DLD1 (cell line): ENCODE measurements around the gene OSCP1.

Experiments
- in situ Hi-C: cut with HindIII; loops from 2 replicates; pipeline ENCODE4 v1.10.0; 2017; ENCODE audit warnings: low sequenced_read_pairs

OSCP1 gene

GRCh38 chr1:36475341-36475740 is 25.1 kb upstream of the OSCP1 start:
- in situ Hi-C loops = no loop called here

DNA sequence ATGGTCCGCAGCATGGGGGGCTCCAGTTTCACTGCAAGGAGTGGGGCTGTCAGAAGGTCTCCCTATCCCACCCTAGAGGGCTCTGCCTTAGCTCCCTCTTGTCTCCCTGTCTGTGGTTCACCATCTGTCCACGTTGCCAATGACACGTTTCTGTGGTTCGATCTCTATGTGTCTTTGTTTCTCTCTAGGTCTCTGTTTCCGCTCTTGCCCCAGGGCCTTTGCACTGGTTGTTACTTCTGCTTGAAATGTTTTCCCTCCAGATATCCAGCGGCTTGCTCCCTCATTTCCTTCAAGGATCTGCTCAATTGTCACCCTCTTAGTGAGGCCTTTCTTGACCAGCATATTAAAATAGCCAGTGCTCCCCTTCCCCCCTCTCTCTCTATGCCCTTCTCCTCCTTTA is 22.4 kb upstream of the OSCP1 start:
- in situ Hi-C loops = no loop called here

DNA sequence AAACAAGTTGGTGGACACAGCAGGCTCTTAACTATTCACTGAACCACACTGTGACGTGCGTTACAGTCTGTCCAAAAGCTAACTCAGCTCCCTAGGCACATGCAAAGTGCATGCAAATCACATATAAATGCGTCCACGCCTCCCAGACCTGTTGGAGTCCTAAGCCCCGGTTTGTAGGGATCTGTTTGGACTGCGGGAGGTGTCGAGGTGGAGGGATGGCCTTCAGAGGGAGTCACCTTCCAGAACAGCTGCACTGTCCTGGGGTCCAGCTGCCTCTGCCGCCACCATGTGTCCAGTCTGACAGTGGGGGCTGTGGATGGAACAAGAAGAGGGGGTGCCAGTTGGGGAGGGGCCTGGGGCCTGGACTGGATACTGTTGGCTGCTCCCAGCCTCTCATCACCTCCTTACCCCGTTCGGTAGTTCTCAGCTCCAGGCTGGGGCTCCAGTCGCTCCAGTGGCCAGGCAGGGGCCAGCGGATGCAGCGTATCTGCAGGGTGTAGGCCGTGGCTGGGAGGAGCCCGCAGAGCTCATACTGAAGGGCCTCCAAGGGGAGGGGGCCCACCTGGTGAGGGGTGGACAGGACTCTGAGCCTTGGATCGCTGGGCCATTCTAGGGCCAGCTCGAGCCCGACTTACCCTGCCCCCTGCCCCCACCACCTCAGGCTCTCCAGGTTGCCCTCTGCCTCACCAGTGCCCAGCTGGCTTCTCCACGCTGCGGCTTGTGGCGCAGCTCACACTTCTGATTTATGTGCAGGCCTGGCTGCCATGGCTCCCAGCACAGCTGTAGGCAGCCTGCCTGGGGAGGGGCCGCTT is 21.8 kb upstream of the OSCP1 start:
- in situ Hi-C loops = no loop called here

GRCh38 chr1:36469163-36469562 is 18.9 kb upstream of the OSCP1 start:
- in situ Hi-C loops = no loop called here

DNA sequence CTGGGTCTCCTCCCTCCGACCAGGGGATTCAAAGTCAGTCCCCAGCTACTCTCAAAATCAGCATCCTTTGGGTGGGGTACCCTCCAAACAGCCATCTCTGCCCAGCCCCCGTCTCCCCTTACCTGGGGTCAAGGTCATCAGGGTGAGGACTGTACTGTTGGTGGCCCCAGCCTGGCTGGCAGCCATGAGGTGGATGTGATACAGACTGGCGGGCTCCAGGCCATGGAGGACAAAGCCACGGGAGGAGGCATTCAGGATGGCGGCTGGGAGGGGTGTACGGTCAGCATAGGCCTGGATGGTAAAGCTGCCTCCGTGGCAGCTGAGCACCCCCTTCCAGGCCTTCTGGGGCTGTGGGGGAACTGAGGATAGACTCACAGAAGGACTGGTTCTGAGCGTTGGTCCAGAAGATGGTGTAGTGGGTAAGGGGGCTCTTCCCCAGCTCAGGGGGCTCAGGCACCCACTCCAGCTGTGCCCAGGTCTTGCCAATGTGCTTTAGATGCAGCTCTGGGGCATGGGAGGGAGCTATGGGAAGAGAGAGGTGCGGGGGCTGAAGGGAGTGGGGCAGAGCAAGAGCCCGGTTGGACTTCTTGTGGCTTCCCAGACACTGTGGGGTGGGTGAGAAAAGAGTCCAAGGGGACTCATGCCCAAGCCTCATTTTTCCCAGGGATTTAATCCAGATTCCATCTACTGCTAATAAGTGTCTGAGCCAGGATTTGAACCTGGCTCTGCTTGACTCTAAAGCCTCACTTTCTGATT is 17.6 kb upstream of the OSCP1 start:
- in situ Hi-C loops = no loop called here

- in situ Hi-C loops = no loop called here
These were observed 16.8 kb upstream of the OSCP1 start for GRCh38 chr1:36467027-36467410.

DNA sequence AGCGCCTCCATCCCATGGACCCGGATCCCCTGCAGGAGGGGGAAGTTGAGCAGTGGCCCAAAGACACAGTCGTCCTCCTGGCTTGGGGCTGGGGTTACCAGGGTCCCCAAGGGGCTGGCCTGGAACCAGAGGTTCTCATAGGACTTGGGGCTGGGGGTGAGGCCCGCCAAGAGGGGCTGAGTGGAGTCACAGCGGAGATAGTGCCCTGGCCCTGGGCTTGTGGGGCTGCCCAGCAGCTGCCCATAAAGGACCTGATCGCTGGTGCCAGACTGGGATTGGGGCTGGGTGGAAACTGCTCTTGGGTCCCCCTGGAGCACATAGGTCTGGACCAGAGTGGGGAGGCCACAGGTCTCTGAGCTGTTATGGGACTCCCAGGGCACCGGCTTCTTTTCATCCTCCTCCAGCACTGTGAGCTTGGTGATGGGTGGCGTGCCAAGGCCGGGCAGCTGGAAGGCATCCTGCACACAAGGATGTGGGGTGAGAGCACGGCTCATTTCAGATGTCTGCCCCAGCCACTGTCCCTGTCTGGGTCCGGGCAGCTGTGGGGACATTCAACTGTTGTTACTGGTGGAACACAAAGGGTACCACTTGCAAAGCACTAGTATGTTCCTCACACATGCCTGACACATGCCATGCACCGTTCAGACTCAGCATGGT is 16.2 kb upstream of the OSCP1 start:
- in situ Hi-C loops = no loop called here

- in situ Hi-C loops = no loop called here
These were observed 15.6 kb upstream of the OSCP1 start for GRCh38 chr1:36465731-36466369.

DNA sequence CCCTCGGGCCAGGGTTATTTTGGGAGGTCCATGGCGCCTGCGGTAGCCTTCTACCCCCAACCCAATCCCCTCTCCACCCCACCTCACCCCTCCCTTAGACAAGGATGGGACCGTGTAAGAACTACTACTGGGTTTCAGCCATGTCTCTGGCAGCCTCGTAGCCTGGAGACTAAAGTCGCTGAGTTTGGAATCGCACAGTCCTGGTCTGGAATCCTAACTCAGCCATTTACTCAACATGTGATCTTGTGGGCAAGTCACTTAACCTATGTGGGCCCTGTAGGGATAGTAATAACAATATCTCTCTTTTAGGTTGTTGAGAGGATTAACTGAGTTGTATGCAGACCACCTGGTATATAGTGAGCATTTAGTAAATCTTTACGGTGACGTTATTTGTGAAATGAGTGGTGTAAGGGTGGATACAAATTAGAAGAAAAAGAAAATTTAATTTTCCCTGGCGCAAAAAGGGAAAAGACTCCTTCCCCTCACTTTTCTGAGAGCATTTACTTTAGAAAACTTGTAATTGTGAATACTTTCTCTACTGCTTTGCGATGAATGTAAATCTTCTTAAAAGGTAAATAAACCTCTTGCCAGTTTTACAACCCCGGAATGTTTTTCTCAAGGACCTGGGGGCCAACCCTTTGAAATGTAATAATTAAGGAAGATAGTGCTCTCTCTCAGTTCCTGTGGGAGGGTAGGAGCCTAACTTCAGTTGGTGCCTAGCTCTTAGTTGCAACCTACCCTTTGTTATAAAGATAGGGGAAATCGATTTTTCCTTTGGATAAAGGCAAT is 14.5 kb upstream of the OSCP1 start:
- in situ Hi-C loops = no loop called here

GRCh38 chr1:36463803-36464604 is 13.8 kb upstream of the OSCP1 start, which contains the start of gene MRPS15:
Gene MRPS15, minus strand, starts transcription at chr1:36464384. Its CDS starts 109 bp downstream, at chr1:36464275.
- in situ Hi-C loops = no loop called here

- in situ Hi-C loops = no loop called here
These were observed 13.2 kb upstream of the OSCP1 start for GRCh38 chr1:36463463-36463802.

DNA sequence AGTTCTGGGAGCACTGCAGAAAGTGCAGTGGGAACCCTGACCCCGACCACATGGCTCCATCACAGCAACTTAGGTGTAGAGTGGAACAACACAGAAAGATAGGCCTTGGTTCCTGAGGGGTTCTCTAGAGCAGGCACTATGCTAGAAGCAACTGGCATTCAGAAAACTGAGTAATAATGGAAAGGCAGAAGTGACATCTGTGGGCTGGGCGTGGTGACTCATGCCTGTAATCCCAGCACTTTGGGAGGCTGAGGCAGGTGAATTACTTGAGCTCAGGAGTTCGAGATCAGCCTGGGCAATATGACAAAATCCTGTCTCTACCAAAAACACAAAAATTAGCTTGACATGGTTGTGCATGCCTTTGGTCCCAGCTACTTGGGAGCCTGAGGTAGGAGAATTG is 8.7 kb upstream of the OSCP1 start:
- in situ Hi-C loops = no loop called here

GRCh38 chr1:36457691-36458090 is 7.4 kb upstream of the OSCP1 start:
- in situ Hi-C loops = no loop called here

DNA sequence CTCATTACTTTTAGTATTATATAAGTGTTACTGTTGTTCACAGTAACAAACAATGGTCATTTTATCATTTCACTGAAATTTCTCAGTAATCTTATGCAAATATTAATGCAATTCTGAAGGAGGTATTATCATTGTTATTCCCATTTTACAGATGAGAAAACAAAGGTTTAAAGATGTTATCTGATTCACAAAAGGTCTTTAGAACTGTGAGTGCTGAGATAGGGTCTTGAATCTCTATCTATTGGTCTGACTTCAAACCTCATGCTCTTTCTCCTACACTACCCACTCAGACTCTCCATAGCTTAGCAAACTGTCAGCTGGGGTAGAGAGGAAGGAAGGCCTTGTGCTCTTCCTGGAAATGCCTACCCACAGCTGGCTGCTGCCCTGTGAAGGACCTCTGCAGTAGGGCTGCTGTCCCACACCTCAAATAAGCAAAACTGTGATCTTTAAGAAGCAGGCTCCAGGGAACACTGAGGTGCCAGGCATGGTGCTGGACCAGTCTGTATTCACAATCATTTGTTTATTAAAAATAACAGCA is 6.2 kb upstream of the OSCP1 start:
- in situ Hi-C loops = no loop called here

- in situ Hi-C loops = no loop called here
These were observed 5.1 kb upstream of the OSCP1 start for GRCh38 chr1:36455386-36455785.

- in situ Hi-C loops = no loop called here
These were observed 3.5 kb upstream of the OSCP1 start for GRCh38 chr1:36453600-36454388.

GRCh38 chr1:36453051-36453450 is 2.8 kb upstream of the OSCP1 start:
- in situ Hi-C loops = no loop called here

GRCh38 chr1:36450919-36451305 is 661 bp upstream of the OSCP1 start:
- in situ Hi-C loops = no loop called here
